Esophagus squamous epithelium (tissue), 5 donors: ENCODE measurements around the gene SCN5A. TPM values are rescaled to one million over a fixed set of nuclear protein-coding genes. Genes with fewer than 3 reads are reported as not detected.

Experiments used
- DNase-seq: peaks from one replicate; lab custom pipeline; 2025; lab: John Stamatoyannopoulos, UW
- H3K27ac ChIP-seq, 4 donors: fragments of 200-600 bp; sonication (generic); one replicate each; pipeline ENCODE4 v1.5.1; 2016 to 2019; ENCODE audit warnings: mild to moderate bottlenecking in 1 of 4
- H3K27me3 ChIP-seq, 4 donors: fragments of 200-600 bp; sonication (generic); 1 replicate in 3 of 4; 2 replicates in 1 of 4; pipeline versions ENCODE4 v1.5.1 to v1.6.0; 2017 to 2021; ENCODE audit warnings: antibody characterized with exemption in 1 of 4
- H3K36me3 ChIP-seq, 3 donors: fragments of 200-600 bp; sonication (generic); one replicate each; pipeline ENCODE4 v1.5.1; 2016 to 2019
- H3K4me1 ChIP-seq, 3 donors: fragments of 200-600 bp; sonication (generic); one replicate each; pipeline ENCODE4 v1.5.1; 2017 to 2019
- H3K4me3 ChIP-seq, 4 donors: fragments of 200-600 bp; sonication (generic); 1 replicate in 3 of 4; 2 replicates in 1 of 4; pipeline ENCODE4 v1.5.1; 2016 to 2019; ENCODE audit warnings: mild to moderate bottlenecking in 2 of 4, moderate library complexity in 1 of 4
- H3K9me3 ChIP-seq, 3 donors: fragments of 200-600 bp; sonication (generic); one replicate each; pipeline ENCODE4 v1.5.1; 2016 to 2019
- POLR2A ChIP-seq, 4 donors: fragments of 450-650 bp; IDR thresholded peaks; one replicate each; pipeline ENCODE4 v1.6.1; 2017; ENCODE audit warnings: antibody characterized with exemption in 4 of 4, mild to moderate bottlenecking in 4 of 4, moderate library complexity in 3 of 4
- WGBS, 2 donors: methylation state at CpG; one replicate each; pipeline ENCODE4 v1.1.5; 2018; 5-methylcytosine and 5-hydroxymethylcytosine counted together
- intact Hi-C: fragments of 100-400 bp; cut with DNase I; formaldehyde crosslinking; loops from one replicate; pipeline ENCODE4 v1.15.0; 2022
- total RNA-seq, 4 donors: library from RNA; depleted of rRNA; stranded (reverse); fragments of >200 nt; gene quantifications; one replicate each; pipeline ENCODE4 v1.1.0, GENCODE V29; 2016
- TF ChIP-seq, protein P1 (sequence below), 6 experiments: fragments of 450-650 bp in 4 of 6; fragments of 200-600 bp in 2 of 6; sonication (generic) in 2 of 6; IDR thresholded peaks; one replicate each; pipeline ENCODE4 v1.5.1; 2016 to 2019; ENCODE audit warnings: antibody characterized with exemption in 6 of 6, mild to moderate bottlenecking in 4 of 6, moderate library complexity in 4 of 6
- donor health status: DM: yes; HTN: yes; CAD: no.

The SCN5A gene
- total RNA-seq, 4 donors from 2014 or later = 0.09 to 0.38 (median 0.18) TPM; not detected in 1

- Histone ChIP-seq H3K4me1 (no peaks in the 10 kb centered on the region), H3K4me3 (no peak overlapping the region), H3K27ac (no peak overlapping the region), H3K9me3 (peaks cover 0 to 6% (median 0%) of the 10 kb centered on the region in 3 donors), H3K36me3 (no peaks in the 10 kb centered on the region), H3K27me3 (no peaks in the 10 kb centered on the region)
- TF ChIP-seq, protein P1, sequence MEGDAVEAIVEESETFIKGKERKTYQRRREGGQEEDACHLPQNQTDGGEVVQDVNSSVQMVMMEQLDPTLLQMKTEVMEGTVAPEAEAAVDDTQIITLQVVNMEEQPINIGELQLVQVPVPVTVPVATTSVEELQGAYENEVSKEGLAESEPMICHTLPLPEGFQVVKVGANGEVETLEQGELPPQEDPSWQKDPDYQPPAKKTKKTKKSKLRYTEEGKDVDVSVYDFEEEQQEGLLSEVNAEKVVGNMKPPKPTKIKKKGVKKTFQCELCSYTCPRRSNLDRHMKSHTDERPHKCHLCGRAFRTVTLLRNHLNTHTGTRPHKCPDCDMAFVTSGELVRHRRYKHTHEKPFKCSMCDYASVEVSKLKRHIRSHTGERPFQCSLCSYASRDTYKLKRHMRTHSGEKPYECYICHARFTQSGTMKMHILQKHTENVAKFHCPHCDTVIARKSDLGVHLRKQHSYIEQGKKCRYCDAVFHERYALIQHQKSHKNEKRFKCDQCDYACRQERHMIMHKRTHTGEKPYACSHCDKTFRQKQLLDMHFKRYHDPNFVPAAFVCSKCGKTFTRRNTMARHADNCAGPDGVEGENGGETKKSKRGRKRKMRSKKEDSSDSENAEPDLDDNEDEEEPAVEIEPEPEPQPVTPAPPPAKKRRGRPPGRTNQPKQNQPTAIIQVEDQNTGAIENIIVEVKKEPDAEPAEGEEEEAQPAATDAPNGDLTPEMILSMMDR (IDR thresholded peaks at IDR 0.05) = no peak
- TF ChIP-seq POLR2A (IDR thresholded peaks at IDR 0.05) = no peak
- WGBS, 2 donors = 90 to 93% methylated on average over 21 to 27 of the region's 30 CpGs
- DNase-seq = no peak
- intact Hi-C loops = no loop called here
Observed at GRCh38 chr3:38551026-38551832, 98.3 kb downstream of the SCN5A start.

DNA sequence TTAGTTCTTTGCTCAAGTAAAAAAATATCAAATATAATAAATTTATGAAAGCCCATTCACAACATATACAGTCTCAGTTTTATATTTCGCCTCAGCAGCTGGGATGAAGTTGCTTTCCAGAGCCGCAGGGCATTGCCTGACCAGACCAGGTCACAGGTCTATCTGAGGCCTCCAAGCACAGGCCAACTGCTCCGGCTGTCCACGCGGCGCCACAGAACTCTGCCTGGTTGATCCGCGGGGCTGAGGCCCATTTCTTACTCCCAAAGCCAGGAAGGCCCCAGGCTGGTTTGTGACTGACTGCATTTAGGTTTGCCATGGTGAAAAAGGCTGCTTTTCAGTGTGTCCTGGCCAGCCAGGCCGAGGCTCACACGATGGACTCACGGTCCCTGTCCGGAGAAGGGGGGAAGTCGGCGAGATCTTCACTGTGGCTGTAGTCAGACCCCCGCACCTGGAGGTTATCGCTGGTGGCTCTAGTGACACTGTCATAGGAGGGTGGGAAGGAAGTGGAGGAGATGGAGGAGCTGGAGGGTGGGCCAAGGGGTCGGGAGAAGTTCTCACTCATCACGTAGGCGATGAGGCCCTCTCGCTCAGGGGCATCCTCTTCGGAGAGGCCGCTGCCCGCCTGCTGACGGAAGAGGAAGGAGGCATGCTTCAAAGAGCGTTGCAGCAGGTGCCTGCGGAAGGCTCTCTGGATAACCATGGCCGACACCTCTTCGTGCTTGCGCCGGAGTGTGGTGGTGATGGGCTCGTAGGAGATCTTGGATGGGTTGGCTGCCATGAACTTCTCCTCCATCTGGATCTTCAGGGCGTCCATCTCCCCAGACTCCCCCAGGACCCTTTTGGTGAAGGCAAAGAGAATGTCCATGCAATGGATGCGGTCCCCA, 99.3 kb downstream of the SCN5A start:
- intact Hi-C loops = no loop called here
- TF ChIP-seq, protein P1 (IDR thresholded peaks at IDR 0.05) = no peak
- no peak for TF ChIP-seq POLR2A (IDR thresholded peaks at IDR 0.05)
- no peak overlapping the region for H3K27ac ChIP-seq
- 91 to 96% methylated on average over 18 to 20 of the region's 33 CpGs for WGBS, 2 donors
- H3K27me3 ChIP-seq = no peaks in the 10 kb centered on the region
- no peaks in the 10 kb centered on the region for H3K4me1 ChIP-seq
- no peaks in the 10 kb centered on the region for H3K36me3 ChIP-seq
- H3K9me3 ChIP-seq = peaks cover 0 to 6% (median 0%) of the 10 kb centered on the region in 3 donors
- no peak overlapping the region for H3K4me3 ChIP-seq
- DNase-seq = no peak

- TF ChIP-seq POLR2A (IDR thresholded peaks at IDR 0.05) = no peak
- TF ChIP-seq, protein P1 (IDR thresholded peaks at IDR 0.05) = no peak
- Histone ChIP-seq H3K27me3 (no peaks in the 10 kb centered on the region), H3K4me3 (no peak overlapping the region), H3K36me3 (no peaks in the 10 kb centered on the region), H3K27ac (no peak overlapping the region), H3K4me1 (no peaks in the 10 kb centered on the region), H3K9me3 (peaks cover 0 to 5% (median 0%) of the 10 kb centered on the region in 3 donors)
- DNase-seq = no peak
- intact Hi-C loops = no loop called here
- WGBS, 2 donors = 78 to 100% methylated on average over 2 to 4 of the region's 7 CpGs
Observed at GRCh38 chr3:38549486-38549885, 100.0 kb downstream of the SCN5A start.

- no peak for DNase-seq
- Histone ChIP-seq H3K4me1 (no peaks in the 10 kb centered on the region), H3K27ac (no peak overlapping the region), H3K9me3 (peaks cover 0 to under 1% (median 0%) of the 10 kb centered on the region in 3 donors), H3K4me3 (no peak overlapping the region), H3K27me3 (no peaks in the 10 kb centered on the region), H3K36me3 (no peaks in the 10 kb centered on the region)
- intact Hi-C loops = no loop called here
- TF ChIP-seq POLR2A (IDR thresholded peaks at IDR 0.05) = no peak
- TF ChIP-seq, protein P1 (IDR thresholded peaks at IDR 0.05) = no peak
- WGBS, 2 donors = 75% methylated on average over 6 of the region's 9 CpGs; no CpG with 5 or more reads in 1 of the 2 donors
Observed at GRCh38 chr3:38549082-38549481, 100.4 kb downstream of the SCN5A start.
